NCI-H1417 (cell line): ENCODE results near the gene CES5A.
"Not testable (repeated sequence)": the region's sequence is repeated elsewhere in the genome, so short reads cannot be mapped to it uniquely, and the experiment has no call there.

Source experiments
- DNase-seq, 3 experiments: peaks; one replicate each; lab custom pipeline; 2025; lab: John Stamatoyannopoulos, UW

The CES5A gene

DNA sequence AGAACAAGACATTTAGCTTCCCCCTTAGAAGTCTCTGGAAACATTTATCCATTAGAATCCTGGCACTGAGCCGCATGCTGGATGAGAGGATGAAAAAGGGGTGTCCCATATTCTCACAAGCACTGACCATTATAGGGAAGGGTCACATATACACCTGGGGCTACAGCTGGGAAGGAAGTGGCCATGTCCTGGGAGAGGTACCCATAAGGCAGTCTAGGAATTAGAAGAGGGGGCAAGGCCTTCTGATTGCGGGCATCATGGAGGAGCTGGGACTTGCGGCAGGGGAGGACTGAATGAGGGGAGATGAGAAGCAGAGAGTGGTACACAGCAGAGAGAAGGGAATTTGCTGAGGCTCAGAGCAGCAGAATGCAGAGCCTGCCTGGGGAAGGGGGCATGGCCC lies 45.9 kb downstream of the CES5A start:
- DNase-seq: not testable (repeated sequence)

DNA sequence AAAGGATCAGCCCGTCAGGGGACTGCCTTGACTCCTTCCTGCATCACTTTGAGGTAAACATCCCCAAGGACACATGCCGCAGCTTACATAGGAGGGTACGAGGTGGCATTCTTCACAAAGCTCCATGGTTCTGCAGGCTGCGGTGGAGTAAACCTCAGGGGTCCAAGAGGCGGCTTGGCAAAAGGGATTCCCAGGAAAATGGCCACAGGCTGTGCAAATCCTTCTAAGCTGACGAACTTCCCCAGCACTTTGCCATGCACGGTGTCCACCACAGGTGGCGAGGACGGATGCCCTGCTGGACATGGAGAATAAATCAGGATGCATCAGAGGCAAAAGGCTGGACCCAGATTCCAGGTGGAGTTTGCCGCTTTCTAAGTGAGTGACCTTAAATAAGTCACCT lies 46.5 kb downstream of the CES5A start:
- DNase-seq: no peak

- no peak for DNase-seq
Measured at GRCh38 chr16:55825115-55825728, 50.0 kb downstream of the CES5A start.

DNA sequence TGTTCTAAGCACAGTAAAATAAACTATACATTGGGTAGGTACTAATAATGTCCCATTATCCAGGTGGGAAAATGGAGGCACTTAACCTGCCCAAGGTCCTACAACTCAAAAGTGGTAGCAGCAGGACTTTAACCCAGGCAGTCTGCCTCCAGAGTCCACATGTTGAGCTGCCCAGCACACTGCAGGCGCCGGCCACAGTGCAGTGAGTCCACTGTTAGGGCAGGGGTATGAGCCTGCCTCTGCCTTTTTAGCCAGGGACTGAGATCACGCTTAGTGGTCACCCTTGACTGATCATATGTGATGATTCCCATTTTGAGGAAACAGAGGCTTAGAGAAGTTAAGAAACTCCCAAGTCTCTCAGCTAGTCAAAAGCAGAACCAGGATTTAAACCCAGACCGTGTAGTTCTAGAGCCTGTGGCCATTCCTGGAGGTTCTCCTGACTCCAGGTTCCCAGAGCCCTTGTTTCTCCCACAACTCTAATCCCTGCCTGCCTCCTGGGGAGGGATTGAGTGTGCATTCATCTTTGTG lies 50.6 kb downstream of the CES5A start:
- DNase-seq: no peak

GRCh38 chr16:55822280-55822810 lies 52.8 kb downstream of the CES5A start:
- DNase-seq: no peak

GRCh38 chr16:55821210-55821609 lies 54.0 kb downstream of the CES5A start:
- no peak for DNase-seq

- DNase-seq: no peak
Measured at GRCh38 chr16:55820615-55821014, 54.6 kb downstream of the CES5A start.

GRCh38 chr16:55817236-55817912 lies 57.8 kb downstream of the CES5A start:
- DNase-seq: no peak

- DNase-seq: not testable (repeated sequence)
Measured at GRCh38 chr16:55816222-55816621, 59.0 kb downstream of the CES5A start.

DNA sequence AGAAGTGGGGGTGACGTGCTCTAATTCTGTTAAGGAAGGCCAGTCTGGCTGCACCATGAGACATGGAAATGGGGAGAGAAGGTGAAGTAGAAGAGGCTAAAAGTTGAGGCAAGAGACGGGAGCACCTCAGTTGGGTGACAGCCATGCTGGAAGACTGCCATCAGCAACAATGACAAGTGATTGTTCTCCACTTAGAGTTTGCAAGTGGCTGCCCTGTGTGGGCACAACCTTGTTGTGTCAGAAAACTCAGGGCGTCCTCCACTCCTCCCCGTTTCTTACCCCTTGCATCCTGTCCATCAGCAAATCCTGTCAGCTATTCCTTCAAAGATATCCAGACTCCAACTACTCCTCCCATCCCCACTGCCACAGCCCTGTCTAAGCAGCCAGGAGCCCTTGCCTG lies 59.9 kb downstream of the CES5A start:
- no peak for DNase-seq

GRCh38 chr16:55814174-55814573 lies 61.0 kb downstream of the CES5A start:
- DNase-seq: not testable (repeated sequence)

DNA sequence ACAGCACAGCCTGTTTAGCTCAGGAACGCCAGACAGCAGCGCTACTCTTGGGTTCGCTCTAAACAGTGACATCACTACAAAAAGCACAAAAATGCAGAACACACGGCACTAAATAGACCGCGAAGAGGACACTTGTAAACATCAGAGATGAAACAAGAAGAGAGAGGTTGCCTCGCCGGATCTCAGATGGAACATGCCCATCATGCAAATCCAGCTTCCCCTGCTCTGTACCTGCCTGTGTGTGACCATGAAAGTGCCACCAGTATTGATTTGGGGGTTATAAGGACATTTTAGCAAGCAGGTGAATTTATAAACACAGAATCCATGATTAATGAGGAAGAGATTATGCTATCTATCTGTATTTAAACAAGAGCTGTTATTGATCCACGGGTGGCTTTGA lies 61.4 kb downstream of the CES5A start:
- DNase-seq: not testable (repeated sequence)

GRCh38 chr16:55812951-55813350 lies 62.2 kb downstream of the CES5A start:
- DNase-seq: no peak

- DNase-seq: no peak
Measured at GRCh38 chr16:55811811-55812210, 63.4 kb downstream of the CES5A start.

DNA sequence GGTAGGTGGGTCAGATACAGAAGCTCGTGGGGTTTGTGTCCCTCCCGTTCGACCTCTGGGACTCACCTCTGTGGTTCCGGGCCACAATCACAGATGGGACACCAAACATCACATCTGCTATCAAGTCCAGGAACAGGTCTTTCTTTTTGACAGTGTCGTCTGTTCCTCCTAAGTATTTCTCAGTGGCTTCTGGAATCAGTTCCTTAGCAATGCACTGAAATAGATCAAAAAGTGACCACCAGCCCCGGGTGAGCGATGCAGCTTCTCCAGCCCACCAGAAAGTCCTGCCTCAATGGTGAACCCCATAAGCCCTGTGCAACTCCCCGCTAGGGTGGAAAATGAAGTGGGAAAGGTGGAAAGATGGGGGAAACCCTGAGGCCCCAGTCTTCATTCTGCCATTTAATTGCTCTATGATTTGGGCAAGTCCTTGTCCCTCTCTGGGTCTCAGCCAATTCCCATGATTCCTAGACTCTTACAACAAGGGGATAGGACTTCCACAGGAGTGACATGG lies 64.7 kb downstream of the CES5A start:
- no peak for DNase-seq

DNA sequence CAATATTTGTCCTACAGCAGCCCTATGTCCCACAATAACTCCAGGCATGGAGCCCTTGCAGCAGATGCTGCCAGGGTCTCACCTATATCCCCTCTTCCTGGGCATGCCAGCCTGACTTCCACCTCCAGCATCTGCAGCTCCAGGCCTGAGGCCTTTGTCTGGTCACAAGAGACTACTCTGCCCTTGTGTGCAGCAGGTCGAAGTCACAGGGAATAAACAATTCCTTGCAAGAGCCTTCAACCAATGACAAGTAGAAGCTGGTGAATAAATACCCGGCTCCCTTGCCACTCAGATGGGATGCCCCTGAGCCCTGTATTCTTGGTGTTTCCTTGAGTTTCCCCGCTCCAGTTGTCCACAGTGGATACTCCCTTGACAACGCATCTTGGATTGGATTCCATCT lies 65.3 kb downstream of the CES5A start:
- DNase-seq: no peak

GRCh38 chr16:55809386-55809785 lies 65.8 kb downstream of the CES5A start:
- DNase-seq: no peak

GRCh38 chr16:55808286-55808685 lies 66.9 kb downstream of the CES5A start:
- DNase-seq: not testable (repeated sequence)

DNA sequence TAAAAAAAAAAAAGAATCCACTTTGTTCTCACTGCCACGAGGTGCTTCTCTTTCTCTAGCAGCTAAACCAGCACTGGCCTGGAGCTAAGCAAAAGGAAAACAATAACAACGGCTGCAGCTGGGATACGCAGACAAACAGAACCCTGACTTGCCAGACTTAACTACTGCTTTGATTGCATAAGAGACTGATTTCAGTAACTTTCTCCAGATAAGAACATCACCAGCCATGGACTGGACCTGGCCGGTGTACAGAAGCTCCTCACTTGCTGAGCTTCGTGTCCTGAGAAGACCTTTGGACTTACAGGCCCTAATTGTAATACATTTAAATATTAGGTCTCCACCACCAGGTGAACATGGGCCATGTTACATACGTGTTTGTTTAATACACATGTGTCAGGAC lies 70.1 kb downstream of the CES5A start:
- not testable (repeated sequence) for DNase-seq

- DNase-seq: not testable (repeated sequence)
Measured at GRCh38 chr16:55803681-55804080, 71.5 kb downstream of the CES5A start.
